GM21723 (cell line): ENCODE data around the gene ZNF687.
"Not testable (repeated sequence)": the region's sequence is repeated elsewhere in the genome, so short reads cannot be mapped to it uniquely, and the experiment has no call there.

Source experiments
- ATAC-seq: cut with Tn5 transposase; IDR thresholded peaks from one replicate; pipeline ENCODE4 v1.9.1; 2021; ENCODE audit warnings: mild to moderate bottlenecking, moderate library complexity; ENCODE audit not compliant: unreplicated experiment

ZNF687 gene

GRCh38 chr1:151281969-151282882 is at the start of gene ZNF687:
Gene ZNF687 (plus strand): TSS chr1:151282299. CDS start chr1:151286292, 3,993 bp downstream.
- peak; percentile 85 for ATAC-seq

DNA sequence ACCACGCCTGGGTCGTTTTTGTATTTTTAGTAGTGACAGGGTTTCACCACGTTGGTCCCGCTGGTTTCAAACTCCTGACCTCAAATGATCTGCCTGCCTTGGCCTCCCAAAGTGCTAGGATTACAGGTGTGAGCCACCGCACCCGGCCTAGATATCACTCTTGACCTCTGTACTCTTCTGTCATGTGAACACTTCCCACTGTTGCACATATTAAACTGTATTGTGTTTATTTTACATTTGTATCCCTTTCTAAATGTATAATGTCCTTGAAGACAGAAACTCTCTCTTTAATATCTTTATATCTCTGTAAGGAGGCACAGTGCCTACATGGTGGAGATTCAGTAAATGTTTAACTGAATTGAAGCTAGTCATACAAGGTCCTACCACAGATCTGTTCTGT is 46.9 kb upstream of the ZNF687 start:
- ATAC-seq = no peak

DNA sequence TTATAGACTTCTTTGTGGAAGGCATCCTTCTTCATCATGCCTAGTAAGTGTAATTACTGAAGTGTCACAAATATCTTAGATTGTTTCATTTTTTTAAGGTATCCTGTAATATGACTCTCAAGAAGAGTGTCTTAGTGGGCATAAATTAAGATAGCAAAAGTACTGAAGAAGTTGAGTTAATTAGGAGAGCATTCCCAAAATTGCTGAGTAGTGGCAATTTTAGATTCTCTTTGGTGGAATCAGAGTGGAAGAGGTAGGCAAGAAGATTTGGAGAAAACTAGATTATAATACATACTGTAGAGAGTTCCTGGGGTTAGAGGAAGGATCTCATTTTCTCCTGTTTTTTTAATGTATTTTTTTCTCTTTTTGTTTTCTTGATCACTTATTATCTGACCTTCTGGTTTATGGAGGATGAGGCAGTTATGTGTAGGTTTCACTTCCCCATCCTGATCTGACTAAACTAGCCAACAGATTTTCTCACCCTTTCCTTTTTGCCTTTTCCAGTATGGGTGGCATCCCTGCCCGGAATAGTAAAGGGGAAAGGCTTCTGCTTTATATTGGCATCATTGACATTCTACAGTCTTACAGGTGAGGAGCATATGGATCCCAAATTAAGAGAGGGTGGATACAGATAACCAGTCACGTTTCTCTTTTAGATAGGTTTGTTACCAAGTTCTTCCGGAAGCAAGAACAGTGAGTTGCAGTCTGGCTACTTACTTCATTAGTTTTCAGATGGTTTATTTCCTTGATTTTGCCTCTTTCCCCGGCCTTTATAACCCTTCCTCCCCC is 44.2 kb upstream of the ZNF687 start:
- no peak for ATAC-seq

DNA sequence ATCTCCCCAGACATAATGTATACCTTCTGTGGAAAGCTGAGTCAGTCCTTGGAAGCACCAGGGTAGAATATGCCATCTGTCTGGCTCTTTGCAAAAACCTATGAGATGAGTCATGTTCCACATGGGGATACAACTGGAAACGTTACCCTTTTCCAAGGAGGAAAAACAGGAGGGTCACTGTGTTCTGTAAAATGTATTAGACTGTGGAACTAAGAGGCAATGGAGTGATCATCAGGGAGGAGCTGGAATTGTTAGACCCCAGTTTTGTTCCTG is 43.7 kb upstream of the ZNF687 start:
- no peak for ATAC-seq

GRCh38 chr1:151242442-151242841 is 39.7 kb upstream of the ZNF687 start:
- no peak for ATAC-seq

GRCh38 chr1:151243683-151244216 is 38.3 kb upstream of the ZNF687 start:
- ATAC-seq = no peak

- no peak for ATAC-seq
Measured at GRCh38 chr1:151246786-151247185, 35.3 kb upstream of the ZNF687 start.

- peak; percentile 41 for ATAC-seq
Measured at GRCh38 chr1:151251656-151252470, 30.2 kb upstream of the ZNF687 start.

DNA sequence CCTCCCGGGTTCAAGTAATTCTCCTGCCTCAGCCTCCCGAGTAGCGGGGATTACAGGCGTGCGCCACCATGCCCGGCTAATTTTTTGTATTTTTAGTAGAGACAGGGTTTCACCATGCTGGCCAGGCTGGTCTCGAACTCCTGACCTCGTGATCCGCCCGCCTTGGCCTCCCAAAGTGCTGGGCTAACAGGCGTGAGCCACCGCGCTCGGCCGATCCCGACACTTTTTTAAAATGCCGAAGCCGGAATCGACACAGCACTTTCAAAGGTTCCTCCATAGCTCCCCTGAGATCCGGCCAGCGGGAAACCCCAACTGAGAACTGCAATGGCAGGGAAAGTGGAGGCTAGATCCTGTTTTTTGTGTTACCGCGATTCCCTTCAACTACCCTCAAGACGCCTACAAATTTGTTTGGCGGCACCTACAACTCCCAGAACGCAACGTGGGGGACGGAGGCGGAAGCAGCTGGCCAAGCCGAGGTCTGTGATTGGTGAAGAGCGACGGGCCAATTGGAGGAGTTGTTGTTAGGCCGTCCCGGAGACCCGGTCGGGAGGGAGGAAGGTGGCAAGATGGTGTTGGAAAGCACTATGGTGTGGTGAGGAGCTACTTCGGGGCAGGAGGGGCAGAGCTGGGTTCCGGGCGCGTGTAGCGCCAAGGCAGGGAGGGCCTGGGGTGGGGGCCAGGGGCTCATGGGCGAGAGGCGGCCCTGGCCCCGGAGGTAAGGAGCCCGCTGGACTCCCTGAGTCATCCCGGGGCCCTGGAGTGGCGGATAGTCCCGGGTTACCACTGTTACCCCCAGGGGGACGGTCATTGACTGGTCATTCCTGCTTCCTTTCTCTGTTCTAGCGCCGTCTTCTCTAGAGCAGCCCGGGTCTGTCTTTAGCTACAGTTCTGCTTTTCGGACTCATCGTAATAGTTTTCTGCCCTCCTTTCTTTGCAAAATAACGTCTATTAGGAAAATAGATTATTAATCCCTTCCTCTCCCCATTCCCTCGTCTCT is 27.6 kb upstream of the ZNF687 start, which contains the start of gene PSMD4:
TSS of gene PSMD4 (plus strand) at position 518 of the 997 bp plus-strand sequence. CDS start at position 567, 49 bp downstream.
- ATAC-seq = peak; percentile 89

DNA sequence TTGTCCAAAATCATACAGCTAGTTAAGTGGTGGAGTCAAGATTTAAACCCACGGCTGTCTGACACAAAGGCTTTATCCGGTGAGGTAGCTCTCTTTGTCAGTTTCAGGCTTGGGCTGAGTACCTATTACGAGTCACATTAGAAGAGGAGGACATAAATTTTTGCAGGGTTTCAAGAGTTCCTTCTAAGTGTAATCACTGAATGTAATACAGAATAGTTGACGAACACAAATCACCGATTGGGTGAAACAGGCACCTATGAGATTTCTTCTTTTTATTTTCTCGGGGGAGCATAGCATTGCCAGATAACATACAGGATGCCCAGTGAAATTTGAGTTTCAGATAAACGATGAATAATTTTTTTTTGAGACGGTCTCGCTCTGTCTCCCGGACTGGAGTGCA is 26.7 kb upstream of the ZNF687 start:
- ATAC-seq = no peak

- ATAC-seq = no peak
Measured at GRCh38 chr1:151259351-151259750, 22.7 kb upstream of the ZNF687 start.

- no peak for ATAC-seq
Measured at GRCh38 chr1:151265446-151266236, 16.5 kb upstream of the ZNF687 start.

GRCh38 chr1:151266315-151266714 is 15.8 kb upstream of the ZNF687 start:
- no peak for ATAC-seq

GRCh38 chr1:151266821-151267220 is 15.3 kb upstream of the ZNF687 start:
- no peak for ATAC-seq

GRCh38 chr1:151267760-151268159 is 14.3 kb upstream of the ZNF687 start:
- ATAC-seq = no peak

GRCh38 chr1:151273924-151274466 is 8.1 kb upstream of the ZNF687 start:
- ATAC-seq = no peak

GRCh38 chr1:151275341-151275740 is 6.8 kb upstream of the ZNF687 start:
- ATAC-seq = not testable (repeated sequence)

- ATAC-seq = no peak
Measured at GRCh38 chr1:151277249-151277648, 4.8 kb upstream of the ZNF687 start.
